ENCODE results near the gene FABP2.

DNA sequence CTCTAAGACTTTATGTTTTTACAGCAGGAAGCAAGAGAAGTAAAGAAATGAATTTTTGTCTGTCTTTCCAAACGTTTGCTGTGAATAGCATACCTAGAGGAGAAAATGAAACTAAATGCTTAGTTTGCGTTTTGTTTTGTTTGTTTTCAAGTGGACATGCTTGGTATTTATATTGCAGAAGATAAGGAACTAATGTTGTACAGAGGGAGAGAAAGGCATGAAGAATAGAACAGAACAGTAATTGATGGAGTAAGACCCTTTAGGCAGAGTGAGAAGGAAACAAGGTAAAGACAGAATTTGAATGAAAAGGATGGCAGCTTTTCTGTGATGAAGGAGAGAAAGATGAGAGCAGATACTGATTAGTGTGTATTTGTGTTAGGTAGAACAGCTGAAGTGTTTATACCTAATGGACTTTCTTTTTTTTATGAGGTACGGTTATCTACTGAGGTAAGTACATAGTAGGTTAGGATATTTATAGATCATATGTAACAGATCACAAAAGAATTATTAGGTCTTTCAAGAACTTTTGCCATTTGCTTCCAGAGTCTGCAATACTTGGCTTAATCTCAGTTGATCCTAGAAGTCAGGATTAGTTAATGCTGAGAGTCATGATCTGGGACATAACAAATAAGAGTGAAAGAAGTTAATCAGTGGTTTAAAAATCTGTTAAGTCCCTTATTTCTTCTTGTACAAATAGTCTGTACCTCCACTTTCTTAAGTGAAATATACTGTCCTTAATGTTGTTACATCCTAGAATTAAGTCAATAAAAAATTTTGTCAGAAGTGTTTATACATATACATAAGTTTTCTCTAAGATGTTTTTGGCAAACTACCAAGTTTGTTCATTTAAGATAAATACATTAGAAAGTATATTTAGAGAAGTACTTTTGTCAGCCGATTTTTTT, 36.8 kb downstream of the FABP2 start:
- TF ChIP-seq CTCF (conservative IDR thresholded peaks at IDR 0.05; ENCODE audit: low read depth, low read length) (no peak), EZH2 (IDR thresholded peaks at IDR 0.05; ENCODE audit: borderline replicate concordance, low read depth, low read length, poor library complexity, severe bottlenecking) (no peak)

Data from A673 (cell line).